Heart left ventricle (tissue), 16 donors: ENCODE data around the gene NAALADL1. TPM values are rescaled to one million over a fixed set of nuclear protein-coding genes. Genes with fewer than 3 reads are reported as not detected.

Experiments used
- ATAC-seq, 4 donors: fragments of 200-7000 bp; cut with Tn5 transposase; one replicate each; pipeline ENCODE4 v1.9.1; 2020 to 2022; ENCODE audit warnings: moderate library complexity in 4 of 4, mild to moderate bottlenecking in 3 of 4, moderate number of reproducible peaks in 1 of 4
- DNase-seq, 5 donors: peaks; one replicate each; pipeline ENCODE4 v3.0.0-alpha.2; 2020
- H3K27ac ChIP-seq, 12 donors: fragments of 200-600 bp; sonication (generic) in 4 of 12; one replicate each; pipeline versions ENCODE4 v1.5.0 to v1.8.0; 2016 to 2022; ENCODE audit warnings: mild to moderate bottlenecking in 2 of 12
- H3K27me3 ChIP-seq, 9 donors: fragments of 200-600 bp; sonication (generic) in 2 of 9; one replicate each; pipeline versions ENCODE4 v1.5.1 to v1.8.0; 2016 to 2022; ENCODE audit warnings: mild to moderate bottlenecking in 3 of 9
- H3K36me3 ChIP-seq, 9 donors: fragments of 200-600 bp; sonication (generic) in 2 of 9; one replicate each; pipeline versions ENCODE4 v1.5.0 to v1.8.0; 2018 to 2022; ENCODE audit warnings: mild to moderate bottlenecking in 2 of 9
- H3K4me1 ChIP-seq, 12 donors: fragments of 200-600 bp; sonication (generic) in 4 of 12; one replicate each; pipeline versions ENCODE4 v1.5.0 to v1.8.0; 2016 to 2022; ENCODE audit warnings: mild to moderate bottlenecking in 3 of 12
- H3K4me3 ChIP-seq, 12 donors: fragments of 200-600 bp; sonication (generic) in 4 of 12; one replicate each; pipeline versions ENCODE4 v1.5.0 to v1.8.0; 2017 to 2022; ENCODE audit warnings: mild to moderate bottlenecking in 9 of 12, moderate library complexity in 4 of 12
- H3K9me3 ChIP-seq, 12 donors: fragments of 200-600 bp; sonication (generic) in 4 of 12; one replicate each; pipeline versions ENCODE4 v1.5.0 to v1.8.0; 2016 to 2022; ENCODE audit warnings: mild to moderate bottlenecking in 1 of 12
- POLR2A ChIP-seq, 2 donors: fragments of 450-650 bp; IDR thresholded peaks; one replicate each; pipeline ENCODE4 v1.6.1; 2017; ENCODE audit warnings: antibody characterized with exemption in 2 of 2, mild to moderate bottlenecking in 2 of 2, moderate library complexity in 2 of 2
- WGBS, 4 donors: extraction: QIAGEN DNeasy Blood & Tissue Kit in 2 of 4; methylation state at CpG; one replicate each; pipeline versions ENCODE4 v1.1.5 to v1.1.7; 2013 to 2018; 5-methylcytosine and 5-hydroxymethylcytosine counted together
- intact Hi-C, 10 donors: fragments of 100-400 bp; cut with DNase I; formaldehyde crosslinking; loops; one replicate each; pipeline versions ENCODE4 v1.11.1 to v1.14.2; 2022
- polyA plus RNA-seq, 2 donors: library from polyadenylated mRNA; stranded (reverse); fragments of 200-250 nt; gene quantifications; one replicate each; pipeline ENCODE4 v1.2.3, GENCODE V29; 2013
- total RNA-seq, 9 donors: library from RNA; depleted of rRNA in 2 of 9; stranded (reverse); fragments of >200 nt in 2 of 9; fragmentation: NEBNext Ultra II Directional in 3 of 9; extraction: Animal tissue kit (Norgen Biotek cat#: 25700) in 3 of 9; gene quantifications; one replicate each; pipeline versions ENCODE4 v1.1.0 to v1.2.4, GENCODE V29; 2016 to 2023
- TF ChIP-seq, protein P1 (sequence below), 12 donors: fragments of 200-600 bp; sonication (generic) in 4 of 12; IDR thresholded peaks; one replicate each; pipeline versions ENCODE4 v1.5.0 to v1.8.0; 2018 to 2022; ENCODE audit warnings: antibody characterized with exemption in 12 of 12, mild to moderate bottlenecking in 5 of 12
- donor health status: ischemic (EF 13 %, LVEDD 7.1; RV severe dilation, severe dysfunction).
- donor health status: healthy with polysubstance abuse.
- donor health status: DM: no; HTN: yes; CAD: no.
- donor health status: DM: no; HTN: no; CAD: no.
- donor health status: ischemic (EF 25% LVEDD 6.9; RV normal size, moderate dysfunction).
- donor health status: ischemic (EF 25% LVEDD 5.7; RV mildly dilated, moderate dysfunction).
- donor health status: healthy.
- donor health status: DM: yes; HTN: yes; CAD: no.
- donor health status: ischemic (EF 35%, LVEDD 5.7; RV mildly dilated, moderate dysfunction).
- donor health status: nonischemic (EF 11% LVEDD 7.7; RV severe dilation, severe dysfunction).
- donor health status: DM: yes; HTN: yes; CAD: no.
- donor health status: PGD.
- donor health status: ischemic (EF 29% LVEDD 5.4; RV normal size, mild dysfunction).
- donor health status: nonischemic (EF 23%, LVEDD 6.1; RV moderate dilation, normal function).

Gene NAALADL1
- total and polyA plus RNA-seq, 11 donors, result 2.6 to 7.4 (median 3.4) TPM

DNA sequence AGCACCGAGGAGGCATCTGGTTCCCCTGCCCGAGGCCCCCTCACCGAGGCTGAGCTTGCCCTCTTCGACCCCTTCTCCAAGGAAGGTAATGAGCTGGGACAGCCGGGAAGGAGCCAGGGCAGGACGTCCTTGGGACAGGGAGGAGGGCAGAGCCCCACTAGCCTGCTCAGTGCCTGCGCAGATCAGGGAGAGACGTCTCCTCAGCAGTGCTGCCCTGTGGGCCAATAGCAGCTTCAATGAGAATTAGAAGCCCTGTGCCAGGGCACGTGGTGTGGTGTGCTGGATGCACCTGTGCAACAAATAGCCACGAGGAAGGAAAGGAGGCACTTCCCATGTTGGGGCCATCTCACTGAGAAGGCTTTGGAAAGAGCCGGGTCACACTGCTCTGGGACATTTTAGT lies 22.8 kb downstream of the NAALADL1 start:
- WGBS, 4 donors, result 72 to 83% (median 80%) methylated on average over 8 to 11 of the region's 11 CpGs
- DNase-seq (no peak), ATAC-seq (no peak)
- Histone ChIP-seq H3K36me3 (peaks cover 3 to 87% (median 69%) of the 10 kb centered on the region in 9 donors), H3K27ac (no peak overlapping the region), H3K9me3 (no peaks in the 10 kb centered on the region), H3K4me3 (no peak overlapping the region), H3K4me1 (peaks cover 0 to 13% (median 4%) of the 10 kb centered on the region in 12 donors), H3K27me3 (no peaks in the 10 kb centered on the region)
- intact Hi-C loops, result no loop called here
- TF ChIP-seq, protein P1, sequence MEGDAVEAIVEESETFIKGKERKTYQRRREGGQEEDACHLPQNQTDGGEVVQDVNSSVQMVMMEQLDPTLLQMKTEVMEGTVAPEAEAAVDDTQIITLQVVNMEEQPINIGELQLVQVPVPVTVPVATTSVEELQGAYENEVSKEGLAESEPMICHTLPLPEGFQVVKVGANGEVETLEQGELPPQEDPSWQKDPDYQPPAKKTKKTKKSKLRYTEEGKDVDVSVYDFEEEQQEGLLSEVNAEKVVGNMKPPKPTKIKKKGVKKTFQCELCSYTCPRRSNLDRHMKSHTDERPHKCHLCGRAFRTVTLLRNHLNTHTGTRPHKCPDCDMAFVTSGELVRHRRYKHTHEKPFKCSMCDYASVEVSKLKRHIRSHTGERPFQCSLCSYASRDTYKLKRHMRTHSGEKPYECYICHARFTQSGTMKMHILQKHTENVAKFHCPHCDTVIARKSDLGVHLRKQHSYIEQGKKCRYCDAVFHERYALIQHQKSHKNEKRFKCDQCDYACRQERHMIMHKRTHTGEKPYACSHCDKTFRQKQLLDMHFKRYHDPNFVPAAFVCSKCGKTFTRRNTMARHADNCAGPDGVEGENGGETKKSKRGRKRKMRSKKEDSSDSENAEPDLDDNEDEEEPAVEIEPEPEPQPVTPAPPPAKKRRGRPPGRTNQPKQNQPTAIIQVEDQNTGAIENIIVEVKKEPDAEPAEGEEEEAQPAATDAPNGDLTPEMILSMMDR (IDR thresholded peaks at IDR 0.05), result no peak
- no peak for TF ChIP-seq POLR2A (IDR thresholded peaks at IDR 0.05)

DNA sequence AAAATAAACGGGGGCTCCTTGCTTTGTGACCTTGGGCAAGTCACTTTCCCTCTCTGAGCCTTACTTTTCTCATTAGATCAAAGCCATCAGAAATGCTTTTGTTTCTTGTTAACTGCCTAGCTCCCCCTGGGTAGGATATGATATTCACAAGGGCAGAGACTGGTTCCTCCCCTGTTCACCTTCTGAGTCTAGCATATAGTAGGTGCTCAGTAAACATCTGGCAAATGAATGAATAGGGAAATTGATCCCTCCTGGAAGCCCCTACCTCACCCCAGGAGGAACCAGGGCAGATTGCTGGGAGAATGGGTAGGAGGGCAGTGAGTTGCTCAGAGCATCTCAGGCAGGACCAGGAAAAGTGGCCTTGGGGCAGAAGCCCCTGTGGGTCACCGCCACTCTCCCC lies 23.9 kb downstream of the NAALADL1 start:
- 95 to 97% (median 96%) methylated on average over 2 of the region's 2 CpGs for WGBS, 4 donors
- Histone ChIP-seq H3K36me3 (peaks cover 3 to 87% (median 66%) of the 10 kb centered on the region in 9 donors), H3K4me1 (peaks cover 0 to 8% (median 0%) of the 10 kb centered on the region in 12 donors), H3K27ac (no peak overlapping the region), H3K27me3 (no peaks in the 10 kb centered on the region), H3K4me3 (no peak overlapping the region), H3K9me3 (no peaks in the 10 kb centered on the region)
- ATAC-seq (no peak), DNase-seq (no peak)
- intact Hi-C loops, result no loop called here
- TF ChIP-seq, protein P1 (IDR thresholded peaks at IDR 0.05), result no peak
- no peak for TF ChIP-seq POLR2A (IDR thresholded peaks at IDR 0.05)

DNA sequence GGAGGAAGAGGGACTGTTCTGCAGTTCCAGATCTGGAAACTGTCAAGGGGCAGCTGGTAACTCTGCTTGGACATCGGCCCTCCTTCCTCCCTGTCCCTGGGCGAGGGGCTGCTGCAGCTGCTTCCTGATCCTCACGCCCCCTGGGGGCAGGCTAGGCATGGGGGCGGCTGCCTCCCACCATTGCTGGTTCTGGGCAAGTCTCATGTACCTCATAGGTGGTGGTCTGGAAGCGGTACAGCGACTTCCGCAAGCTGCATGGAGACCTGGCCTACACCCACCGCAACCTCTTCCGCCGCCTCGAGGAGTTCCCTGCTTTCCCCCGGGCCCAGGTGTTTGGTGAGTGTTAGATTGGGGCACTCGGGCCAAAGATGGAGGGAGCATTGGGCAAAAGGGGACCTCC lies 26.1 kb downstream of the NAALADL1 start:
- WGBS, 4 donors, result 68 to 80% (median 79%) methylated on average over 8 to 13 of the region's 13 CpGs
- Histone ChIP-seq H3K27ac (no peak overlapping the region), H3K27me3 (no peaks in the 10 kb centered on the region), H3K4me1 (peaks cover 0 to 20% (median 10%) of the 10 kb centered on the region in 12 donors), H3K4me3 (no peak overlapping the region), H3K36me3 (peaks cover 3 to 68% (median 52%) of the 10 kb centered on the region in 9 donors), H3K9me3 (no peaks in the 10 kb centered on the region)
- intact Hi-C loops, result no loop called here
- TF ChIP-seq, protein P1 (IDR thresholded peaks at IDR 0.05), result no peak
- TF ChIP-seq POLR2A (IDR thresholded peaks at IDR 0.05), result no peak
- no peak for ATAC-seq
- DNase-seq, result no peak

DNA sequence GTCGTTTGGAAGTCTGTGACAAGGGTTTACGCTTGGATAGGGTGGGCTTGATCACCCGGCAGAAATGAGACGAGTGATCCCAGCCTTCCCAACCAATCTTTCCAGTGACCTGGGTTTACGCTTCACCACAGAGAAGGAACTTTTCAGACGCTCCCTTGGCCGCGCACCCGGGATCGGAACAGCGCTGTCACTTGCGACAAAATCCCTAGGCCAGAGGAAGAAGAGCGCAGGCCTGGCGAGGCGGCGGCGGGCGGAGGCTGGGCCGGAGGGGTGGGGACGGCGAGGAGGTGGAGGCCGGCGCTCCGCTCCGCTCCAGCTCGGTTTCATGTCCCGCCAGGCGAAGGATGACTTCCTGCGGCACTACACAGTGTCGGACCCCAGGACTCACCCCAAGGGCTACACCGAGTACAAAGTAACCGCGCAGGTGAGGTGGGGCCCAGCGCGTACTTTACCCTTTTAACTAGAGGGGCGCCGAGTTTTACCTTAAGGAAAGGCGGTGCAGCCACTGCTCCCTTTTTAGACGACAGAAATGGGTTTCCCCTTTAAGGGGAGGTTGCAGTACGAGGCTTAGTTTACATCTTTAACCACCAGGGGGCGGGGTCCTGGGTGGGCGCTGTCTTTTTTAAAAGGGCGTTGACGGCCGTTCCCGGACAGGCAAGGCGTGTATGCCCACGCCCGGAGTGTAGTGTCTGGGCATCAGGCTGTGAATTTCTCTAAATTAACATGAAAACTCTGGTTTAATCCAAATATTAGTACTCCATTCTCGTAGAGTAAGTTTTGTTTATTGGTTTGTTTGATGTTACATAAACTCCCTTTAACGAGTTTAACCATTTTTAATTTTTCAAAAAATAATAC lies 30.9 kb downstream of the NAALADL1 start, which contains the start of gene SNX15:
Gene SNX15 (plus strand): TSS at position 227 of the 855 bp plus-strand sequence. CDS start 99 bp downstream, at position 326.
- Histone ChIP-seq H3K9me3 (no peaks in the 10 kb centered on the region), H3K4me1 (peaks cover 0 to 18% (median 10%) of the 10 kb centered on the region in 12 donors), H3K4me3 (peak within 1 kb of the TSS; percentile 18 to 74 (median 69)), H3K27me3 (no peaks in the 10 kb centered on the region), H3K36me3 (peaks cover 0 to 22% (median 8%) of the 10 kb centered on the region in 9 donors), H3K27ac (peak within 1 kb of the TSS; percentile 53 to 96 (median 92))
- peak in 1 of 2 donors; percentile 82 for TF ChIP-seq POLR2A (IDR thresholded peaks at IDR 0.05)
- TF ChIP-seq, protein P1 (IDR thresholded peaks at IDR 0.05), result peak; percentile 70 to 92 (median 86)
- WGBS, 4 donors, result 0 to 1% (median 0%) methylated on average over 38 to 51 of the region's 51 CpGs
- ATAC-seq, result peak; percentile 96 to 99 (median 98)
- peak; percentile 94 to 95 (median 95) for DNase-seq
- intact Hi-C loops, result loop anchor here in 5 of 10 donors (1.0 to 5.0 kb wide), 6 partner anchors 13 to 110 kb away; partner anchors contain the start of genes ATG2A (in 4 of the 5), ARL2 (in 1 of the 5), CDCA5 (in 1 of the 5) and VPS51 (in 1 of the 5)
